G401.6 (cell line): ENCODE results near the gene LRCH1.

Experiments
- FAIRE-seq: peaks from 2 replicates; lab custom pipeline; 2012; peaks lifted over from hg19 to GRCh38; lab: Jason Lieb, UNC

The LRCH1 gene

GRCh38 chr13:46615888-46616531, 63.0 kb downstream of the LRCH1 start:
- FAIRE-seq = no peak

GRCh38 chr13:46617229-46617721, 64.3 kb downstream of the LRCH1 start:
- no peak for FAIRE-seq

- FAIRE-seq = no peak
Measured at GRCh38 chr13:46617885-46618284, 64.9 kb downstream of the LRCH1 start.

- no peak for FAIRE-seq
Measured at GRCh38 chr13:46618694-46619254, 65.8 kb downstream of the LRCH1 start.

GRCh38 chr13:46620029-46620428, 67.1 kb downstream of the LRCH1 start:
- no peak for FAIRE-seq

- FAIRE-seq = no peak
Measured at GRCh38 chr13:46620471-46620870, 67.5 kb downstream of the LRCH1 start.

GRCh38 chr13:46621133-46621532, 68.2 kb downstream of the LRCH1 start:
- no peak for FAIRE-seq

- FAIRE-seq = no peak
Measured at GRCh38 chr13:46621792-46622629, 69.0 kb downstream of the LRCH1 start.

- FAIRE-seq = no peak
Measured at GRCh38 chr13:46622630-46623256, 69.8 kb downstream of the LRCH1 start.

GRCh38 chr13:46624353-46624752, 71.4 kb downstream of the LRCH1 start:
- FAIRE-seq = no peak

GRCh38 chr13:46624821-46625220, 71.9 kb downstream of the LRCH1 start:
- no peak for FAIRE-seq

- FAIRE-seq = no peak
Measured at GRCh38 chr13:46627462-46627861, 74.5 kb downstream of the LRCH1 start.

GRCh38 chr13:46628622-46629365, 75.8 kb downstream of the LRCH1 start:
- no peak for FAIRE-seq

- FAIRE-seq = no peak
Measured at GRCh38 chr13:46629811-46630413, 76.9 kb downstream of the LRCH1 start.

- FAIRE-seq = no peak
Measured at GRCh38 chr13:46630431-46631178, 77.6 kb downstream of the LRCH1 start.

- FAIRE-seq = no peak
Measured at GRCh38 chr13:46631179-46631542, 78.2 kb downstream of the LRCH1 start.

- no peak for FAIRE-seq
Measured at GRCh38 chr13:46632176-46632575, 79.2 kb downstream of the LRCH1 start.

- no peak for FAIRE-seq
Measured at GRCh38 chr13:46633416-46633815, 80.4 kb downstream of the LRCH1 start.

- FAIRE-seq = no peak
Measured at GRCh38 chr13:46636451-46636850, 83.5 kb downstream of the LRCH1 start.

GRCh38 chr13:46637213-46637612, 84.2 kb downstream of the LRCH1 start:
- FAIRE-seq = no peak

GRCh38 chr13:46638262-46638661, 85.3 kb downstream of the LRCH1 start:
- FAIRE-seq = no peak
